Retinal pigment epithelial cell (primary cell): ENCODE results near the gene ANXA10.

Experiments
- DNase-seq: peaks from one replicate; pipeline ENCODE4 v3.0.0-alpha.2; 2010; ENCODE audit warnings: low read depth
- H3K4me3 ChIP-seq: 2 replicates; pipeline ENCODE4 v1.5.1; 2011; ENCODE audit warnings: mild to moderate bottlenecking, low read length, control low read depth, moderate library complexity
- CTCF ChIP-seq: conservative IDR thresholded peaks from 2 replicates; pipeline ENCODE4 v1.5.1; 2011; ENCODE audit warnings: low read depth, low read length, control low read depth, inconsistent platforms

Gene ANXA10

GRCh38 chr4:168174308-168174707 is 82.0 kb downstream of the ANXA10 start:
- no peak for DNase-seq
- H3K4me3 ChIP-seq: no peak overlapping the region
- TF ChIP-seq CTCF: no peak

GRCh38 chr4:168177546-168178149 is 85.3 kb downstream of the ANXA10 start:
- DNase-seq: no peak
- no peak overlapping the region for H3K4me3 ChIP-seq
- no peak for TF ChIP-seq CTCF

- peak; percentile 9 for DNase-seq
- peak; percentile 59 for TF ChIP-seq CTCF
- no peak overlapping the region for H3K4me3 ChIP-seq
These were observed 91.6 kb downstream of the ANXA10 start for GRCh38 chr4:168183717-168184571.

GRCh38 chr4:168188754-168189153 is 96.4 kb downstream of the ANXA10 start:
- H3K4me3 ChIP-seq: no peak overlapping the region
- no peak for TF ChIP-seq CTCF
- no peak for DNase-seq

- no peak for DNase-seq
- H3K4me3 ChIP-seq: no peak overlapping the region
- no peak for TF ChIP-seq CTCF
These were observed 105.6 kb downstream of the ANXA10 start for GRCh38 chr4:168197926-168198325.

- no peak for DNase-seq
- no peak overlapping the region for H3K4me3 ChIP-seq
- no peak for TF ChIP-seq CTCF
These were observed 107.1 kb downstream of the ANXA10 start for GRCh38 chr4:168199260-168199957.

GRCh38 chr4:168200685-168201084 is 108.3 kb downstream of the ANXA10 start:
- no peak overlapping the region for H3K4me3 ChIP-seq
- TF ChIP-seq CTCF: no peak
- DNase-seq: no peak
